Measurements from ENCODE around the gene PARD3.

PARD3 gene

GRCh38 chr10:34403512-34403911, 411.6 kb downstream of the PARD3 start:
- TF ChIP-seq CTCF (conservative IDR thresholded peaks at IDR 0.05; ENCODE audit: low read length) (no peak), EZH2phosphoT487 (IDR thresholded peaks at IDR 0.05; ENCODE audit: borderline replicate concordance) (no peak)
- Histone ChIP-seq H2AFZ (ENCODE audit: low read length) (no peak overlapping the region), H4K20me1 (ENCODE audit: insufficient read depth, low read length, poor library complexity, severe bottlenecking) (no peaks in the 10 kb centered on the region), H3K36me3 (ENCODE audit: insufficient read depth, low read length) (peaks cover 6% of the 10 kb centered on the region; the same call in 1 of the 2 replicates), H3K4me3 (ENCODE audit: low read length, poor library complexity, severe bottlenecking) (no peak overlapping the region), H3F3A (ENCODE audit: low read depth) (no peaks in the 10 kb centered on the region), H3K9me3 (ENCODE audit: insufficient read depth, low read depth, low read length) (no peaks in the 10 kb centered on the region), H3K27me3 (ENCODE audit: insufficient read depth, low read length, poor library complexity, severe bottlenecking) (no peaks in the 10 kb centered on the region), H3K4me1 (ENCODE audit: insufficient read depth, low read length, poor library complexity, severe bottlenecking) (peaks cover 14% of the 10 kb centered on the region), H3K9me2 (replicated peaks; ENCODE audit: low read depth, low read length) (no peaks in the 10 kb centered on the region), H3K79me2 (ENCODE audit: insufficient read depth, low read length) (no peaks in the 10 kb centered on the region), H3K4me2 (ENCODE audit: low read depth, low read length, poor library complexity, severe bottlenecking) (no peak overlapping the region), H3K9ac (ENCODE audit: low read depth, low read length, poor library complexity, severe bottlenecking) (no peak overlapping the region)

- Histone ChIP-seq H3K9me2 (replicated peaks; ENCODE audit: low read depth, low read length) (no peaks in the 10 kb centered on the region), H3K4me3 (ENCODE audit: low read length, poor library complexity, severe bottlenecking) (no peak overlapping the region), H3K27me3 (ENCODE audit: insufficient read depth, low read length, poor library complexity, severe bottlenecking) (no peaks in the 10 kb centered on the region), H3K9me3 (ENCODE audit: insufficient read depth, low read depth, low read length) (no peaks in the 10 kb centered on the region), H2AFZ (ENCODE audit: low read length) (no peak overlapping the region), H3K79me2 (ENCODE audit: insufficient read depth, low read length) (no peaks in the 10 kb centered on the region), H3K36me3 (ENCODE audit: insufficient read depth, low read length) (peaks cover 6% of the 10 kb centered on the region; the same call in 1 of the 2 replicates), H3F3A (ENCODE audit: low read depth) (no peaks in the 10 kb centered on the region), H3K4me2 (ENCODE audit: low read depth, low read length, poor library complexity, severe bottlenecking) (no peak overlapping the region), H3K9ac (ENCODE audit: low read depth, low read length, poor library complexity, severe bottlenecking) (no peak overlapping the region), H3K4me1 (ENCODE audit: insufficient read depth, low read length, poor library complexity, severe bottlenecking) (no peaks in the 10 kb centered on the region), H4K20me1 (ENCODE audit: insufficient read depth, low read length, poor library complexity, severe bottlenecking) (no peaks in the 10 kb centered on the region)
- TF ChIP-seq EZH2phosphoT487 (IDR thresholded peaks at IDR 0.05; ENCODE audit: borderline replicate concordance) (no peak), CTCF (conservative IDR thresholded peaks at IDR 0.05; ENCODE audit: low read length) (no peak)
Measured at GRCh38 chr10:34400075-34400474, 415.0 kb downstream of the PARD3 start.

- Histone ChIP-seq H3K9ac (ENCODE audit: low read depth, low read length, poor library complexity, severe bottlenecking) (no peak overlapping the region), H3K36me3 (ENCODE audit: insufficient read depth, low read length) (peaks cover 6% of the 10 kb centered on the region; the same call in 1 of the 2 replicates), H3K79me2 (ENCODE audit: insufficient read depth, low read length) (no peaks in the 10 kb centered on the region), H3K4me2 (ENCODE audit: low read depth, low read length, poor library complexity, severe bottlenecking) (no peak overlapping the region), H3K27me3 (ENCODE audit: insufficient read depth, low read length, poor library complexity, severe bottlenecking) (no peaks in the 10 kb centered on the region), H4K20me1 (ENCODE audit: insufficient read depth, low read length, poor library complexity, severe bottlenecking) (no peaks in the 10 kb centered on the region), H3K4me1 (ENCODE audit: insufficient read depth, low read length, poor library complexity, severe bottlenecking) (no peaks in the 10 kb centered on the region), H3K9me2 (replicated peaks; ENCODE audit: low read depth, low read length) (no peaks in the 10 kb centered on the region), H3F3A (ENCODE audit: low read depth) (no peaks in the 10 kb centered on the region), H3K9me3 (ENCODE audit: insufficient read depth, low read depth, low read length) (no peaks in the 10 kb centered on the region), H3K4me3 (ENCODE audit: low read length, poor library complexity, severe bottlenecking) (no peak overlapping the region), H2AFZ (ENCODE audit: low read length) (no peak overlapping the region)
- TF ChIP-seq CTCF (conservative IDR thresholded peaks at IDR 0.05; ENCODE audit: low read length) = no peak
- TF ChIP-seq EZH2phosphoT487 (IDR thresholded peaks at IDR 0.05; ENCODE audit: borderline replicate concordance) = no peak
Measured at GRCh38 chr10:34399013-34399412, 416.1 kb downstream of the PARD3 start.

All from Loucy (cell line).